ENCODE results near the gene GRM8. TPM values are rescaled to one million over a fixed set of nuclear protein-coding genes. Genes with fewer than 3 reads are reported as not detected.

GRM8 gene
- polyA plus RNA-seq, 1 donor from 2014 or later: 1.5 TPM

GRCh38 chr7:126495001-126495400 lies 757.7 kb downstream of the GRM8 start:
- Histone ChIP-seq H3K36me3 (ENCODE audit: insufficient read depth, low read length) (no peaks in the 10 kb centered on the region), H3K4me2 (ENCODE audit: low read length) (no peak overlapping the region), H3K9me3 (ENCODE audit: low read length) (no peaks in the 10 kb centered on the region), H3K27ac (ENCODE audit: low read length) (no peak overlapping the region), H3K4me3 (ENCODE audit: low read length) (no peak overlapping the region), H3K9me2 (ENCODE audit: insufficient read depth, low read length) (no peaks in the 10 kb centered on the region), H2AFZ (ENCODE audit: low read depth, low read length) (no peak overlapping the region), H3K79me2 (replicated peaks; ENCODE audit: insufficient read depth, low read length) (no peaks in the 10 kb centered on the region), H3F3A (ENCODE audit: insufficient read depth, low read length, poor library complexity, severe bottlenecking) (no peaks in the 10 kb centered on the region), H4K20me1 (ENCODE audit: insufficient read depth) (no peaks in the 10 kb centered on the region), H3K9ac (ENCODE audit: low read length) (no peak overlapping the region), H3K27me3 (ENCODE audit: insufficient read depth, low read depth, low read length) (no peaks in the 10 kb centered on the region)
- no peak for TF ChIP-seq EZH2 (IDR thresholded peaks at IDR 0.05; ENCODE audit: borderline replicate concordance, insufficient read depth, low read length, poor library complexity, severe bottlenecking)
- no peak for TF ChIP-seq MXI1 (conservative IDR thresholded peaks at IDR 0.05; ENCODE audit: poor library complexity, severe bottlenecking)
- TF ChIP-seq RAD21 (conservative IDR thresholded peaks at IDR 0.05): no peak
- no peak for TF ChIP-seq TAF1 (IDR thresholded peaks at IDR 0.05; ENCODE audit: low read depth)
- no peak for TF ChIP-seq SMC3 (conservative IDR thresholded peaks at IDR 0.05; ENCODE audit: poor library complexity)
- TF ChIP-seq, protein P1, sequence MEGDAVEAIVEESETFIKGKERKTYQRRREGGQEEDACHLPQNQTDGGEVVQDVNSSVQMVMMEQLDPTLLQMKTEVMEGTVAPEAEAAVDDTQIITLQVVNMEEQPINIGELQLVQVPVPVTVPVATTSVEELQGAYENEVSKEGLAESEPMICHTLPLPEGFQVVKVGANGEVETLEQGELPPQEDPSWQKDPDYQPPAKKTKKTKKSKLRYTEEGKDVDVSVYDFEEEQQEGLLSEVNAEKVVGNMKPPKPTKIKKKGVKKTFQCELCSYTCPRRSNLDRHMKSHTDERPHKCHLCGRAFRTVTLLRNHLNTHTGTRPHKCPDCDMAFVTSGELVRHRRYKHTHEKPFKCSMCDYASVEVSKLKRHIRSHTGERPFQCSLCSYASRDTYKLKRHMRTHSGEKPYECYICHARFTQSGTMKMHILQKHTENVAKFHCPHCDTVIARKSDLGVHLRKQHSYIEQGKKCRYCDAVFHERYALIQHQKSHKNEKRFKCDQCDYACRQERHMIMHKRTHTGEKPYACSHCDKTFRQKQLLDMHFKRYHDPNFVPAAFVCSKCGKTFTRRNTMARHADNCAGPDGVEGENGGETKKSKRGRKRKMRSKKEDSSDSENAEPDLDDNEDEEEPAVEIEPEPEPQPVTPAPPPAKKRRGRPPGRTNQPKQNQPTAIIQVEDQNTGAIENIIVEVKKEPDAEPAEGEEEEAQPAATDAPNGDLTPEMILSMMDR (IDR thresholded peaks at IDR 0.05; ENCODE audit: poor library complexity, severe bottlenecking): no peak

GRCh38 chr7:126493801-126494200 lies 758.9 kb downstream of the GRM8 start:
- TF ChIP-seq RAD21 (conservative IDR thresholded peaks at IDR 0.05): no peak
- no peak for TF ChIP-seq TAF1 (IDR thresholded peaks at IDR 0.05; ENCODE audit: low read depth)
- TF ChIP-seq, protein P1 (IDR thresholded peaks at IDR 0.05; ENCODE audit: poor library complexity, severe bottlenecking): no peak
- no peak for TF ChIP-seq EP300 (conservative IDR thresholded peaks at IDR 0.05; ENCODE audit: poor library complexity, severe bottlenecking)
- TF ChIP-seq EZH2 (IDR thresholded peaks at IDR 0.05; ENCODE audit: borderline replicate concordance, insufficient read depth, low read length, poor library complexity, severe bottlenecking): no peak
- no peak for TF ChIP-seq MXI1 (conservative IDR thresholded peaks at IDR 0.05; ENCODE audit: poor library complexity, severe bottlenecking)
- TF ChIP-seq SMC3 (conservative IDR thresholded peaks at IDR 0.05; ENCODE audit: poor library complexity): no peak
- TF ChIP-seq, protein P2, sequence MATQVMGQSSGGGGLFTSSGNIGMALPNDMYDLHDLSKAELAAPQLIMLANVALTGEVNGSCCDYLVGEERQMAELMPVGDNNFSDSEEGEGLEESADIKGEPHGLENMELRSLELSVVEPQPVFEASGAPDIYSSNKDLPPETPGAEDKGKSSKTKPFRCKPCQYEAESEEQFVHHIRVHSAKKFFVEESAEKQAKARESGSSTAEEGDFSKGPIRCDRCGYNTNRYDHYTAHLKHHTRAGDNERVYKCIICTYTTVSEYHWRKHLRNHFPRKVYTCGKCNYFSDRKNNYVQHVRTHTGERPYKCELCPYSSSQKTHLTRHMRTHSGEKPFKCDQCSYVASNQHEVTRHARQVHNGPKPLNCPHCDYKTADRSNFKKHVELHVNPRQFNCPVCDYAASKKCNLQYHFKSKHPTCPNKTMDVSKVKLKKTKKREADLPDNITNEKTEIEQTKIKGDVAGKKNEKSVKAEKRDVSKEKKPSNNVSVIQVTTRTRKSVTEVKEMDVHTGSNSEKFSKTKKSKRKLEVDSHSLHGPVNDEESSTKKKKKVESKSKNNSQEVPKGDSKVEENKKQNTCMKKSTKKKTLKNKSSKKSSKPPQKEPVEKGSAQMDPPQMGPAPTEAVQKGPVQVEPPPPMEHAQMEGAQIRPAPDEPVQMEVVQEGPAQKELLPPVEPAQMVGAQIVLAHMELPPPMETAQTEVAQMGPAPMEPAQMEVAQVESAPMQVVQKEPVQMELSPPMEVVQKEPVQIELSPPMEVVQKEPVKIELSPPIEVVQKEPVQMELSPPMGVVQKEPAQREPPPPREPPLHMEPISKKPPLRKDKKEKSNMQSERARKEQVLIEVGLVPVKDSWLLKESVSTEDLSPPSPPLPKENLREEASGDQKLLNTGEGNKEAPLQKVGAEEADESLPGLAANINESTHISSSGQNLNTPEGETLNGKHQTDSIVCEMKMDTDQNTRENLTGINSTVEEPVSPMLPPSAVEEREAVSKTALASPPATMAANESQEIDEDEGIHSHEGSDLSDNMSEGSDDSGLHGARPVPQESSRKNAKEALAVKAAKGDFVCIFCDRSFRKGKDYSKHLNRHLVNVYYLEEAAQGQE (IDR thresholded peaks at IDR 0.05; ENCODE audit: borderline replicate concordance): no peak
- TF ChIP-seq POLR2AphosphoS5 (IDR thresholded peaks at IDR 0.05): no peak

More at GRCh38 chr7:126493801-126494200, 758.9 kb downstream of the GRM8 start:
- Histone ChIP-seq H3K9me2 (ENCODE audit: insufficient read depth, low read length) (no peaks in the 10 kb centered on the region), H3K4me2 (ENCODE audit: low read length) (no peak overlapping the region), H3K9ac (ENCODE audit: low read length) (no peak overlapping the region), H4K20me1 (ENCODE audit: insufficient read depth) (no peaks in the 10 kb centered on the region), H3K79me2 (replicated peaks; ENCODE audit: insufficient read depth, low read length) (no peaks in the 10 kb centered on the region), H3K27me3 (ENCODE audit: insufficient read depth, low read depth, low read length) (no peaks in the 10 kb centered on the region), H2AFZ (ENCODE audit: low read depth, low read length) (no peak overlapping the region), H3K36me3 (ENCODE audit: insufficient read depth, low read length) (no peaks in the 10 kb centered on the region), H3K9me3 (ENCODE audit: low read length) (no peaks in the 10 kb centered on the region), H3F3A (ENCODE audit: insufficient read depth, low read length, poor library complexity, severe bottlenecking) (no peaks in the 10 kb centered on the region), H3K27ac (ENCODE audit: low read length) (no peak overlapping the region), H3K4me3 (ENCODE audit: low read length) (no peak overlapping the region)

Measured in neural cell (in vitro differentiated cells).